Measurements from ENCODE around the gene TSSK1B. TPM values are rescaled to one million over a fixed set of nuclear protein-coding genes. Genes with fewer than 3 reads are reported as not detected.
"Not testable (repeated sequence)": the region's sequence is repeated elsewhere in the genome, so short reads cannot be mapped to it uniquely, and the experiment has no call there.

The TSSK1B gene
- 0.14 and 0.15 TPM in 2 replicates for total RNA-seq
- polyA plus RNA-seq = 0.27 TPM in 1 of 2 replicates, not detected in the other

- Histone ChIP-seq H3K27ac (no peak within 1 kb of the TSS), H3K4me3 (no peak within 1 kb of the TSS), H3K36me3 (no peaks in the 10 kb centered on the region), H3K4me1 (ENCODE audit: low read depth) (no peaks in the 10 kb centered on the region), H3K27me3 (no peaks in the 10 kb centered on the region), H3K9me3 (ENCODE audit: low read depth) (no peaks in the 10 kb centered on the region)
- TF ChIP-seq, protein P1, sequence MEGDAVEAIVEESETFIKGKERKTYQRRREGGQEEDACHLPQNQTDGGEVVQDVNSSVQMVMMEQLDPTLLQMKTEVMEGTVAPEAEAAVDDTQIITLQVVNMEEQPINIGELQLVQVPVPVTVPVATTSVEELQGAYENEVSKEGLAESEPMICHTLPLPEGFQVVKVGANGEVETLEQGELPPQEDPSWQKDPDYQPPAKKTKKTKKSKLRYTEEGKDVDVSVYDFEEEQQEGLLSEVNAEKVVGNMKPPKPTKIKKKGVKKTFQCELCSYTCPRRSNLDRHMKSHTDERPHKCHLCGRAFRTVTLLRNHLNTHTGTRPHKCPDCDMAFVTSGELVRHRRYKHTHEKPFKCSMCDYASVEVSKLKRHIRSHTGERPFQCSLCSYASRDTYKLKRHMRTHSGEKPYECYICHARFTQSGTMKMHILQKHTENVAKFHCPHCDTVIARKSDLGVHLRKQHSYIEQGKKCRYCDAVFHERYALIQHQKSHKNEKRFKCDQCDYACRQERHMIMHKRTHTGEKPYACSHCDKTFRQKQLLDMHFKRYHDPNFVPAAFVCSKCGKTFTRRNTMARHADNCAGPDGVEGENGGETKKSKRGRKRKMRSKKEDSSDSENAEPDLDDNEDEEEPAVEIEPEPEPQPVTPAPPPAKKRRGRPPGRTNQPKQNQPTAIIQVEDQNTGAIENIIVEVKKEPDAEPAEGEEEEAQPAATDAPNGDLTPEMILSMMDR (IDR thresholded peaks at IDR 0.05; ENCODE audit: low read depth, low read length) = no peak
- no peak for DNase-seq (ENCODE audit: low read depth in 1 of 2, low spot score in 1 of 2)
These were observed at the start of gene TSSK1B for GRCh38 chr5:113434889-113435288. TSS of gene TSSK1B (minus strand) at chr5:113434989. CDS start at chr5:113434839, 150 bp downstream.

DNA sequence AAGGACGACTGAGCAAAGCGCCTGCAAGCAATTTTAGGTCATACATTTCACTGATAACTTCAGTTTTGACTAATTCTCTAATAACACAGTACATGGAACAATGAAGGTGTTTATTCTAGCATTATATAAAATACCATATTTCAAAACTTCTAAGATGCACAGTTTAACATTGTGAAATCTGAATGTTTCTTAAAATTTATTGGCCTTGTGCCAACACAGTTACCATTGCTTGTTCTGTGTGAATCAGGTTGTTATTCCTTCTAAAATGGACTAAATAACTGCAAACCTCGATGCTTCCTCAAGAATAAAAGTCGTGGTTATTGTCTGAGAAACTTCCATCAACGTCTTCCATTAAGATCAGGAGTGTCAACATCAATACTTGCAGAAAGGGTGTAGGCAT, 45.5 kb upstream of the TSSK1B start:
- Histone ChIP-seq H3K27me3 (no peaks in the 10 kb centered on the region), H3K27ac (no peak overlapping the region), H3K36me3 (no peaks in the 10 kb centered on the region), H3K4me3 (no peak overlapping the region), H3K9me3 (ENCODE audit: low read depth) (no peaks in the 10 kb centered on the region), H3K4me1 (ENCODE audit: low read depth) (no peaks in the 10 kb centered on the region)
- DNase-seq (ENCODE audit: low read depth in 1 of 2, low spot score in 1 of 2) = peak in 1 of 2 donors; percentile 38
- TF ChIP-seq, protein P1 (IDR thresholded peaks at IDR 0.05; ENCODE audit: low read depth, low read length) = no peak

GRCh38 chr5:113478691-113479090, 43.9 kb upstream of the TSSK1B start:
- Histone ChIP-seq H3K36me3 (no peaks in the 10 kb centered on the region), H3K27ac (no peak overlapping the region), H3K27me3 (no peaks in the 10 kb centered on the region), H3K4me3 (no peak overlapping the region), H3K4me1 (ENCODE audit: low read depth) (peaks cover 9% of the 10 kb centered on the region), H3K9me3 (ENCODE audit: low read depth) (no peaks in the 10 kb centered on the region)
- DNase-seq (ENCODE audit: low read depth in 1 of 2, low spot score in 1 of 2) = no peak
- TF ChIP-seq, protein P1 (IDR thresholded peaks at IDR 0.05; ENCODE audit: low read depth, low read length) = no peak

GRCh38 chr5:113474100-113474728, 39.4 kb upstream of the TSSK1B start:
- peak; percentile 53 to 56 for DNase-seq (ENCODE audit: low read depth in 1 of 2, low spot score in 1 of 2)
- H3K4me3 ChIP-seq = no peak overlapping the region
- H3K9me3 ChIP-seq (ENCODE audit: low read depth) = no peaks in the 10 kb centered on the region
- peaks cover 11% of the 10 kb centered on the region for H3K4me1 ChIP-seq (ENCODE audit: low read depth)
- no peaks in the 10 kb centered on the region for H3K27me3 ChIP-seq
- TF ChIP-seq, protein P1 (IDR thresholded peaks at IDR 0.05; ENCODE audit: low read depth, low read length) = no peak
- H3K27ac ChIP-seq = peak overlapping the region; percentile 70
- H3K36me3 ChIP-seq = no peaks in the 10 kb centered on the region

DNA sequence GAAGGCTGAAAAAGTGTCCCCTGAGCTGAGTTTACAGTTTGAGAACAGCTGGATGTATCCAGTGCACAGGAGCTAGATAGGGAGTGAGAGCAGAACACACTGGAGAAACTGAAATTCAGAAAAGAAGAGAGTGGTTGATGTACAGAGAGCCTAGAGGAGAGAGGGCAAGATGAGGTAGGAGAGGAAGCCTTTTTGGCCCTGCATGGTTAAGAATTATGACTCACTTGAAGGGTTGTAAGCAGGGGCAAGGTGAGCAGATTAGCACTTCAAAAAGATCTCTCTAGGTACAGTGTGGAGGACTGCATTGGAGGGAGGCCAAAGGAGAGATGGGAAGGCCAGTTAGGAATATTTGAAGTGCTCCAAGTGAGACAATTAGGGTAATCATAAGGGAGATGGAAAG, 28.2 kb upstream of the TSSK1B start:
- DNase-seq (ENCODE audit: low read depth in 1 of 2, low spot score in 1 of 2) = no peak
- Histone ChIP-seq H3K4me1 (ENCODE audit: low read depth) (no peaks in the 10 kb centered on the region), H3K9me3 (ENCODE audit: low read depth) (no peaks in the 10 kb centered on the region), H3K27ac (no peak overlapping the region), H3K27me3 (no peaks in the 10 kb centered on the region), H3K36me3 (no peaks in the 10 kb centered on the region), H3K4me3 (no peak overlapping the region)
- TF ChIP-seq, protein P1 (IDR thresholded peaks at IDR 0.05; ENCODE audit: low read depth, low read length) = no peak

DNA sequence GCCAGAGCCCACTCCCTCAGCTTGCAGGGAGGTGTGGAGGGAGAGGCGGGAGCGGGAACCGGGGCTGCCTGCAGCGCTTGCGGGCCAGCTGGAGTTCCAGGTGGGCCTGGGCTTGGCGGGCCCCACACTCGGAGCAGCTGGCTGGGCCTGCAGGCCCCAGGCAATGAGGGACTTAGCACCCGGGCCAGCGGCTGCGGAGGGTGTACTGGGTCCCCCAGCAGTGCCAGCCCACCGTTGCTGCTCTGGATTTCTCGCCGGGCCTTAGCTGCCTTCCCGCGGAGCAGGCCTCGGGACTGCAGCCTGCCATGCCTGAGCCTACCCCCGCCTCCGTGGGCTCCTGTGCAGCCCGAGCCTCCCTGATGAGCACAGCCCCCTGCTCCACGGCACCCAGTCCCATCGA, 22.3 kb upstream of the TSSK1B start:
- not testable (repeated sequence) for H3K9me3 ChIP-seq (ENCODE audit: low read depth); H3K36me3 ChIP-seq; DNase-seq (ENCODE audit: low read depth in 1 of 2, low spot score in 1 of 2); H3K27me3 ChIP-seq; H3K4me1 ChIP-seq (ENCODE audit: low read depth); H3K4me3 ChIP-seq; H3K27ac ChIP-seq
